SJCRH30 (cell line): Measurements from ENCODE around the gene AIFM1. TPM values are rescaled to one million over a fixed set of nuclear protein-coding genes. Genes with fewer than 3 reads are reported as not detected.

ENCODE experiments used
- DNase-seq, 2 experiments: peaks; one replicate each; pipeline ENCODE4 v3.0.0-alpha.2; 2015 to 2020
- H3K27ac ChIP-seq: fragments of 250-450 bp; sonication (Bioruptor Pico); 2 replicates; pipeline ENCODE4 v1.5.1; 2020; ENCODE audit warnings: mild to moderate bottlenecking, moderate library complexity
- H3K27me3 ChIP-seq: fragments of 250-450 bp; sonication (Bioruptor Pico); 2 replicates; pipeline ENCODE4 v1.5.1; 2020; ENCODE audit warnings: mild to moderate bottlenecking, moderate library complexity
- H3K36me3 ChIP-seq: fragments of 250-450 bp; sonication (Bioruptor Pico); 2 replicates; pipeline ENCODE4 v1.5.1; 2020; ENCODE audit warnings: mild to moderate bottlenecking, moderate library complexity
- H3K4me1 ChIP-seq: fragments of 250-450 bp; sonication (Bioruptor Pico); 2 replicates; pipeline ENCODE4 v1.5.1; 2020; ENCODE audit warnings: mild to moderate bottlenecking, moderate library complexity
- H3K4me3 ChIP-seq: fragments of 250-450 bp; sonication (Bioruptor Pico); 2 replicates; pipeline ENCODE4 v1.5.1; 2020; ENCODE audit warnings: mild to moderate bottlenecking, moderate library complexity
- H3K9me3 ChIP-seq: fragments of 250-450 bp; sonication (Bioruptor Pico); replicated peaks from 2 replicates; pipeline ENCODE4 v1.5.1; 2020; ENCODE audit warnings: mild to moderate bottlenecking, moderate library complexity
- total RNA-seq: library from RNA; depleted of rRNA; stranded (reverse); fragments of >200 nt; shearing (Covaris generic); gene quantifications from 2 replicates; pipeline ENCODE4 v1.2.3, GENCODE V29; 2014; rRNA removed

AIFM1 gene
- 42.9 and 46.9 TPM in 2 replicates for total RNA-seq

GRCh38 chrX:130165703-130166502, at the start of gene AIFM1:
AIFM1 (minus strand) TSS chrX:130165841; CDS start chrX:130165656, 185 bp downstream.
- peak; percentile 93 for DNase-seq
- Histone ChIP-seq H3K9me3 (no peaks in the 10 kb centered on the region), H3K4me3 (peak within 1 kb of the TSS; percentile 72), H3K27me3 (no peaks in the 10 kb centered on the region), H3K27ac (peak within 1 kb of the TSS; percentile 22), H3K4me1 (no peaks in the 10 kb centered on the region; the same call in 1 of the 2 replicates), H3K36me3 (no peaks in the 10 kb centered on the region)

- Histone ChIP-seq H3K27me3 (no peaks in the 10 kb centered on the region), H3K36me3 (peaks cover 20% of the 10 kb centered on the region), H3K9me3 (no peaks in the 10 kb centered on the region), H3K4me1 (no peaks in the 10 kb centered on the region), H3K27ac (no peak overlapping the region), H3K4me3 (no peak overlapping the region)
- no peak for DNase-seq
These were observed 47.7 kb upstream of the AIFM1 start for GRCh38 chrX:130213376-130213775.

- Histone ChIP-seq H3K4me1 (no peaks in the 10 kb centered on the region), H3K9me3 (no peaks in the 10 kb centered on the region), H3K36me3 (peaks cover 19% of the 10 kb centered on the region), H3K4me3 (no peak overlapping the region), H3K27me3 (no peaks in the 10 kb centered on the region), H3K27ac (no peak overlapping the region)
- no peak for DNase-seq
These were observed 46.7 kb upstream of the AIFM1 start for GRCh38 chrX:130212371-130212770.

- no peak overlapping the region for H3K27ac ChIP-seq
- no peaks in the 10 kb centered on the region for H3K4me1 ChIP-seq
- no peaks in the 10 kb centered on the region for H3K9me3 ChIP-seq
- no peak overlapping the region for H3K4me3 ChIP-seq
- DNase-seq = no peak
- no peaks in the 10 kb centered on the region for H3K27me3 ChIP-seq
- peaks cover 15% of the 10 kb centered on the region for H3K36me3 ChIP-seq
These were observed 46.0 kb upstream of the AIFM1 start for GRCh38 chrX:130211415-130212186.

GRCh38 chrX:130204647-130205046, 39.0 kb upstream of the AIFM1 start:
- Histone ChIP-seq H3K4me1 (no peaks in the 10 kb centered on the region), H3K36me3 (peaks cover 5% of the 10 kb centered on the region; the same call in 1 of the 2 replicates), H3K4me3 (no peak overlapping the region), H3K27me3 (no peaks in the 10 kb centered on the region), H3K27ac (no peak overlapping the region), H3K9me3 (no peaks in the 10 kb centered on the region)
- DNase-seq = no peak

- H3K36me3 ChIP-seq = no peaks in the 10 kb centered on the region
- no peak for DNase-seq
- no peaks in the 10 kb centered on the region for H3K27me3 ChIP-seq
- no peaks in the 10 kb centered on the region for H3K4me1 ChIP-seq
- no peak overlapping the region for H3K4me3 ChIP-seq
- no peaks in the 10 kb centered on the region for H3K9me3 ChIP-seq
- H3K27ac ChIP-seq = no peak overlapping the region
These were observed 31.8 kb upstream of the AIFM1 start for GRCh38 chrX:130197464-130197863.

- no peak for DNase-seq
These were observed 30.8 kb upstream of the AIFM1 start for GRCh38 chrX:130196466-130196865.

GRCh38 chrX:130190801-130191200, 25.2 kb upstream of the AIFM1 start:
- no peak for DNase-seq
- Histone ChIP-seq H3K36me3 (no peaks in the 10 kb centered on the region), H3K9me3 (no peaks in the 10 kb centered on the region), H3K27me3 (no peaks in the 10 kb centered on the region), H3K4me3 (no peak overlapping the region), H3K4me1 (no peaks in the 10 kb centered on the region), H3K27ac (no peak overlapping the region)

More at GRCh38 chrX:130196466-130196865, 30.8 kb upstream of the AIFM1 start:
- Histone ChIP-seq H3K27ac (no peak overlapping the region), H3K27me3 (no peaks in the 10 kb centered on the region), H3K36me3 (no peaks in the 10 kb centered on the region), H3K9me3 (no peaks in the 10 kb centered on the region), H3K4me1 (no peaks in the 10 kb centered on the region), H3K4me3 (no peak overlapping the region)

GRCh38 chrX:130186651-130187050, 21.0 kb upstream of the AIFM1 start:
- H3K4me1 ChIP-seq = no peaks in the 10 kb centered on the region
- no peaks in the 10 kb centered on the region for H3K9me3 ChIP-seq
- no peak for DNase-seq
- no peaks in the 10 kb centered on the region for H3K36me3 ChIP-seq
- H3K27ac ChIP-seq = no peak overlapping the region
- H3K4me3 ChIP-seq = no peak overlapping the region
- no peaks in the 10 kb centered on the region for H3K27me3 ChIP-seq

GRCh38 chrX:130184857-130185256, 19.2 kb upstream of the AIFM1 start:
- Histone ChIP-seq H3K4me3 (no peak overlapping the region), H3K9me3 (no peaks in the 10 kb centered on the region), H3K4me1 (no peaks in the 10 kb centered on the region), H3K36me3 (no peaks in the 10 kb centered on the region), H3K27me3 (no peaks in the 10 kb centered on the region), H3K27ac (no peak overlapping the region)
- DNase-seq = no peak

- Histone ChIP-seq H3K4me1 (no peaks in the 10 kb centered on the region), H3K27ac (no peak overlapping the region), H3K36me3 (no peaks in the 10 kb centered on the region), H3K4me3 (no peak overlapping the region), H3K27me3 (no peaks in the 10 kb centered on the region), H3K9me3 (no peaks in the 10 kb centered on the region)
- DNase-seq = no peak
These were observed 18.5 kb upstream of the AIFM1 start for GRCh38 chrX:130184168-130184567.

GRCh38 chrX:130179579-130180215, 14.1 kb upstream of the AIFM1 start:
- no peaks in the 10 kb centered on the region for H3K27me3 ChIP-seq
- H3K4me3 ChIP-seq = no peak overlapping the region
- H3K27ac ChIP-seq = no peak overlapping the region
- H3K36me3 ChIP-seq = no peaks in the 10 kb centered on the region
- no peaks in the 10 kb centered on the region for H3K9me3 ChIP-seq
- H3K4me1 ChIP-seq = no peaks in the 10 kb centered on the region
- DNase-seq = no peak

- no peaks in the 10 kb centered on the region for H3K9me3 ChIP-seq
- H3K27me3 ChIP-seq = no peaks in the 10 kb centered on the region
- DNase-seq = no peak
- H3K27ac ChIP-seq = no peak overlapping the region
- no peaks in the 10 kb centered on the region for H3K4me1 ChIP-seq
- H3K4me3 ChIP-seq = no peak overlapping the region
- H3K36me3 ChIP-seq = no peaks in the 10 kb centered on the region
These were observed 13.5 kb upstream of the AIFM1 start for GRCh38 chrX:130179170-130179569.

GRCh38 chrX:130176942-130177341, 11.3 kb upstream of the AIFM1 start:
- Histone ChIP-seq H3K9me3 (no peaks in the 10 kb centered on the region), H3K27ac (no peak overlapping the region), H3K4me1 (no peaks in the 10 kb centered on the region), H3K4me3 (no peak overlapping the region), H3K36me3 (no peaks in the 10 kb centered on the region), H3K27me3 (no peaks in the 10 kb centered on the region)
- DNase-seq = no peak

GRCh38 chrX:130176354-130176776, 10.7 kb upstream of the AIFM1 start:
- H3K27ac ChIP-seq = no peak overlapping the region

More at GRCh38 chrX:130176354-130176776, 10.7 kb upstream of the AIFM1 start:
- Histone ChIP-seq H3K9me3 (no peaks in the 10 kb centered on the region), H3K4me3 (no peak overlapping the region), H3K4me1 (no peaks in the 10 kb centered on the region), H3K27me3 (no peaks in the 10 kb centered on the region), H3K36me3 (no peaks in the 10 kb centered on the region)
- DNase-seq = no peak
